Activated CD8-positive, alpha-beta T cell treated with anti-CD3 and anti-CD28 coated beads for 36 hours (primary cell): ENCODE measurements around the gene ADO. TPM values are rescaled to one million over a fixed set of nuclear protein-coding genes. Genes with fewer than 3 reads are reported as not detected.

Experiments
- ATAC-seq: fragments of 200-7000 bp; cut with Tn5 transposase; one replicate; pipeline ENCODE4 v1.10.0; 2021; ENCODE audit warnings: mild to moderate bottlenecking, moderate library complexity
- CTCF ChIA-PET: fragments of 350-600 bp; sonication (Branson Sonifier 250); formaldehyde crosslinking; loops from one replicate; lab custom pipeline; 2021; ENCODE audit warnings: antibody characterized with exemption; lab: Charles Lee
- POLR2A ChIA-PET: fragments of 350-600 bp; sonication (Branson Sonifier 250); formaldehyde crosslinking; loops from one replicate; lab custom pipeline; 2021; ENCODE audit warnings: antibody characterized with exemption; lab: Charles Lee
- DNase-seq: peaks from one replicate; pipeline ENCODE4 v3.0.0-alpha.2; 2020
- H3K27ac Mint-ChIP-seq: one replicate; pipeline ENCODE4 v1.8.0; 2021; ENCODE audit warnings: mild to moderate bottlenecking, mixed read lengths
- H3K27me3 Mint-ChIP-seq: one replicate; pipeline ENCODE4 v1.8.0; 2021; ENCODE audit warnings: mixed read lengths
- H3K36me3 Mint-ChIP-seq: one replicate; pipeline ENCODE4 v1.8.0; 2021; ENCODE audit warnings: low read depth, mixed read lengths
- H3K4me1 Mint-ChIP-seq: one replicate; pipeline ENCODE4 v1.8.0; 2021; ENCODE audit warnings: low read depth, mixed read lengths
- H3K4me3 Mint-ChIP-seq: one replicate; pipeline ENCODE4 v1.8.0; 2021; ENCODE audit warnings: mild to moderate bottlenecking, moderate library complexity, mixed read lengths
- H3K9me3 Mint-ChIP-seq: one replicate; pipeline ENCODE4 v1.8.0; 2021; ENCODE audit warnings: mixed read lengths
- intact Hi-C: fragments of 100-400 bp; cut with micrococcal nuclease; formaldehyde crosslinking; loops from one replicate; pipeline ENCODE4 v1.10.0; 2022
- total RNA-seq, 2 experiments: library from RNA; stranded (reverse); gene quantifications; one replicate each; pipeline ENCODE4 v1.2.3, GENCODE V29; 2021
- TF ChIP-seq, protein P1 (sequence below): fragments of 200-600 bp; IDR thresholded peaks from one replicate; pipeline ENCODE4 v1.8.0; 2022; ENCODE audit warnings: antibody characterized with exemption, mild to moderate bottlenecking

Gene ADO
- total RNA-seq, 2 experiments from 2014 or later, result 28.0 to 28.9 TPM

DNA sequence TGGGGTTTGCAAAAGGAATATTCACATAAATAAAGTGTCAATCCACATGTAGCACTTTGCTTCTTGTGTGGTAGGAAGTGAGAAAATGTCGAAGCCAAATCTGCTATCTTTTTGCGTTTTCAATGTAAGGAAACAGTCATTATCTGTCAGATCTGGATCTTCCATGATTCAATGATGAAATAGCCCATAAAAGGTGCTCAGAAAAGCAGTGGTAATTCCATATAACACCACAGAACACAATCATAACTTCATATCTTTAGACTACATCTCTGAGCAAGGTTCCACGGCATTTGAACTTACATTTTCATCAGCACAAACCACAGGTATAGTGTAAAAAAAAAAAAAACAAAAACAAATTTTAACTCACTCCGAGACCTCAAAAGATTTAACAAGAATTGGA is 51.5 kb downstream of the ADO start:
- Mint-ChIP-seq H3K9me3 (peaks cover 2% of the 10 kb centered on the region), H3K4me3 (no peak overlapping the region), H3K36me3 (no peaks in the 10 kb centered on the region), H3K27ac (peak overlapping the region; percentile 60), H3K4me1 (peaks cover 74% of the 10 kb centered on the region), H3K27me3 (peaks cover 1% of the 10 kb centered on the region)
- CTCF ChIA-PET, result interaction anchor here (1.0 to 1.2 kb wide), 2 partner anchors 37 to 245 kb away, joined by 3 to 5 read pairs; no protein-coding TSS in a partner anchor
- POLR2A ChIA-PET, result interaction anchor here (1.2 kb wide), 1 partner anchor 38 kb away, joined by 3 read pairs; no protein-coding TSS in a partner anchor
- DNase-seq (no peak), ATAC-seq (peak; percentile 32)
- TF ChIP-seq, protein P1, sequence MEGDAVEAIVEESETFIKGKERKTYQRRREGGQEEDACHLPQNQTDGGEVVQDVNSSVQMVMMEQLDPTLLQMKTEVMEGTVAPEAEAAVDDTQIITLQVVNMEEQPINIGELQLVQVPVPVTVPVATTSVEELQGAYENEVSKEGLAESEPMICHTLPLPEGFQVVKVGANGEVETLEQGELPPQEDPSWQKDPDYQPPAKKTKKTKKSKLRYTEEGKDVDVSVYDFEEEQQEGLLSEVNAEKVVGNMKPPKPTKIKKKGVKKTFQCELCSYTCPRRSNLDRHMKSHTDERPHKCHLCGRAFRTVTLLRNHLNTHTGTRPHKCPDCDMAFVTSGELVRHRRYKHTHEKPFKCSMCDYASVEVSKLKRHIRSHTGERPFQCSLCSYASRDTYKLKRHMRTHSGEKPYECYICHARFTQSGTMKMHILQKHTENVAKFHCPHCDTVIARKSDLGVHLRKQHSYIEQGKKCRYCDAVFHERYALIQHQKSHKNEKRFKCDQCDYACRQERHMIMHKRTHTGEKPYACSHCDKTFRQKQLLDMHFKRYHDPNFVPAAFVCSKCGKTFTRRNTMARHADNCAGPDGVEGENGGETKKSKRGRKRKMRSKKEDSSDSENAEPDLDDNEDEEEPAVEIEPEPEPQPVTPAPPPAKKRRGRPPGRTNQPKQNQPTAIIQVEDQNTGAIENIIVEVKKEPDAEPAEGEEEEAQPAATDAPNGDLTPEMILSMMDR, result no peak
- intact Hi-C loops, result loop anchor here (1.0 kb wide), 1 partner anchor 219 kb away; no protein-coding TSS in a partner anchor

Other genes with a start within 250 kb of the ADO start
- gene EGR2, start 11.6 kb downstream of the ADO start, total RNA-seq, result 10 to 100 TPM; 45.6 to 46.6 TPM